ENCODE measurements around the gene OPA3. TPM values are rescaled to one million over a fixed set of nuclear protein-coding genes. Genes with fewer than 3 reads are reported as not detected.
"Not testable (repeated sequence)": the region's sequence is repeated elsewhere in the genome, so short reads cannot be mapped to it uniquely, and the experiment has no call there.

The OPA3 gene
- total RNA-seq, 4 donors from 2014 or later: 5.0 to 26.6 (median 13.6) TPM

GRCh38 chr19:45621976-45622503 is 37.4 kb upstream of the OPA3 start:
- H3K36me3 ChIP-seq: peaks cover 0 to 54% (median 0%) of the 10 kb centered on the region in 3 donors

DNA sequence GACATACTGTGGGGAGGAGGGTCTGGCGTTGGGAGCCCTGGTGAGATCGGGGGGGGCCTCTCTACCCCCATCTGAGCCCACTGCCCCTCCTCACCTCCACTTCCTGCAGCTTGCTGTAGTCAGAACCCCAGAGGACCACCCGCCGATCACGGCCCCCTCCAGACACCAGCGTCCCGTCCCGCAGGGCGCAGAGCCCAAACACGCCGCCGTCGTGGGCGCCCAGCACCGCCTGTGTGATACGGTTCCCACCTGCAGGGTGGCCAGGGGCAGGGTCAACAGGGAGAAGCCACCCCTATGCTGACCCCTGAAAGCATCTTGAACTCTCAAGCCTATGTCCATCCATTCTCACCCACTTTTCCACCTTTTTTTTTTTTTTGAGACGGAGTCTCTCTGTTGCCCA is 36.8 kb upstream of the OPA3 start:
- no peaks in the 10 kb centered on the region for H3K9me3 ChIP-seq
- peaks cover 0 to 57% (median 0%) of the 10 kb centered on the region in 3 donors for H3K36me3 ChIP-seq
- TF ChIP-seq CTCF (IDR thresholded peaks at IDR 0.05) (no peak), POLR2A (IDR thresholded peaks at IDR 0.05) (no peak)

More at GRCh38 chr19:45621976-45622503, 37.4 kb upstream of the OPA3 start:
- no peaks in the 10 kb centered on the region for H3K4me1 ChIP-seq
- no peak for DNase-seq
- no peak overlapping the region for H3K4me3 ChIP-seq
- TF ChIP-seq CTCF (IDR thresholded peaks at IDR 0.05) (no peak), POLR2A (IDR thresholded peaks at IDR 0.05) (no peak)
- no peak overlapping the region for H3K27ac ChIP-seq
- H3K27me3 ChIP-seq: no peaks in the 10 kb centered on the region
- H3K9me3 ChIP-seq: no peaks in the 10 kb centered on the region

GRCh38 chr19:45616704-45617017 is 32.1 kb upstream of the OPA3 start:
- DNase-seq: no peak
- TF ChIP-seq POLR2A (IDR thresholded peaks at IDR 0.05) (no peak), CTCF (IDR thresholded peaks at IDR 0.05) (no peak)
- Histone ChIP-seq H3K27me3 (no peaks in the 10 kb centered on the region), H3K4me3 (no peak overlapping the region), H3K36me3 (peaks cover 0 to 62% (median 0%) of the 10 kb centered on the region in 3 donors), H3K27ac (peak overlapping the region in 1 of 4 donors; percentile 65), H3K4me1 (peaks cover 0 to 15% (median 3%) of the 10 kb centered on the region in 4 donors), H3K9me3 (no peaks in the 10 kb centered on the region)

More for the DNA sequence above, 36.8 kb upstream of the OPA3 start:
- no peaks in the 10 kb centered on the region for H3K27me3 ChIP-seq
- no peak overlapping the region for H3K27ac ChIP-seq
- DNase-seq: no peak
- no peaks in the 10 kb centered on the region for H3K4me1 ChIP-seq
- no peak overlapping the region for H3K4me3 ChIP-seq

DNA sequence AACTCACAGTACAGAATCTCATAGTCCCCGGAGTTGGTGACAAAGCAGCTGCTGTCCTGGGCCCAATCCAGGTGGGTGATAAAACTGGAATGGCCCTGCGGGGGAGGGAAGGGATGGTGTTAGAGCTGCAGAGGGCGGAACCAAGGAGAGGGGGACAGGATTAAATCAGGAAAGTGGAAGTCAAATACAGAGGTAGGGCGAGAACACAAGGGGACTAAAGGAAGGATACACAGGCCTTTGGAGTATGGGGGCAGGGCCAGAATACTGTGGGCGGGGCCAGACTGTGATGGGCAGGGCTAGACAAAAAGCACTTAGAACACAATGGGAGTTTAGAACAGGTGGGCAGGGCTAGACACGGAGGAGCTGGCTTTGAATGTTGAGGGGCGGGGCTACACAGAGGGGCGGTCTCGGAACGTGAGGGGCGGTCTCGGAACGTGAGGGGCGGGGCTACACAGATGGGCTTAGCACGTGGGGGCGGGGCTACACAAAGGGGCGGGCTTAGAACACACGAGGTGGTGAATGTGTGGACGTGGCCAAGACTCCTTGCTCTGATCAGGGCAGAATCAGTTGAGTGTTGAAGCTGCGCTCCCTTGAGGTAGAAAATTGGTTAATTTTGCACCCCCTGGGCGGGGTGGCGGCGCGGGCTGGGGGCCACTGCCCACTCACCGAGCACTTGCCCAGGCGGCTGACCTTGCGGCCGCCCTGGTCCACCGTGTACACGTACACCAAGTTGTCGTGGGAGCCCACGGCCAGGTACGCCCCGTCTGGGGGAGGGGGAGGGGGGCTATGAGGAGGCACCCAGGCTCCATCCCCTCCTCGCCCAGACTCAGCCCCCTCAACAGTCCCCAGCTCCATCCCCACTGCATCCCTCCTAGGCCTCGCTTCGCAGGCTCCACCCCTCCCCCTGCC is 31.4 kb upstream of the OPA3 start:
- Histone ChIP-seq H3K4me1 (peaks cover 0 to 15% (median 3%) of the 10 kb centered on the region in 4 donors), H3K27ac (peak overlapping the region in 3 of 4 donors; percentile 45 to 68 (median 65)), H3K4me3 (no peak overlapping the region), H3K9me3 (no peaks in the 10 kb centered on the region), H3K27me3 (no peaks in the 10 kb centered on the region), H3K36me3 (peaks cover 0 to 59% (median 0%) of the 10 kb centered on the region in 3 donors)
- no peak for TF ChIP-seq POLR2A (IDR thresholded peaks at IDR 0.05)
- TF ChIP-seq CTCF (IDR thresholded peaks at IDR 0.05): no peak
- peak; percentile 69 to 92 (median 91) for DNase-seq

- H3K9me3 ChIP-seq, H3K27me3 ChIP-seq, H3K4me3 ChIP-seq, DNase-seq: not testable (repeated sequence)
- H3K4me1 ChIP-seq: peaks cover 0 to 15% (median 3%) of the 10 kb centered on the region in 4 donors
- H3K27ac ChIP-seq: peak overlapping the region in 3 of 4 donors; percentile 72 to 91 (median 78)
- peaks cover 0 to 59% (median 0%) of the 10 kb centered on the region in 3 donors for H3K36me3 ChIP-seq
These were observed 30.5 kb upstream of the OPA3 start for GRCh38 chr19:45615056-45615455.
